Panc1 (cell line): Measurements from ENCODE around the gene GAREM2.

Experiments used
- POLR2AphosphoS5 ChIP-seq: IDR thresholded peaks from 2 replicates; pipeline ENCODE4 v1.6.1; 2012; ENCODE audit warnings: mild to moderate bottlenecking, low read depth, low read length, moderate library complexity
- TF ChIP-seq, protein P1 (sequence below): fragments of 450-650 bp; IDR thresholded peaks from 2 replicates; pipeline ENCODE4 v1.5.1; 2017; ENCODE audit warnings: mild to moderate bottlenecking

DNA sequence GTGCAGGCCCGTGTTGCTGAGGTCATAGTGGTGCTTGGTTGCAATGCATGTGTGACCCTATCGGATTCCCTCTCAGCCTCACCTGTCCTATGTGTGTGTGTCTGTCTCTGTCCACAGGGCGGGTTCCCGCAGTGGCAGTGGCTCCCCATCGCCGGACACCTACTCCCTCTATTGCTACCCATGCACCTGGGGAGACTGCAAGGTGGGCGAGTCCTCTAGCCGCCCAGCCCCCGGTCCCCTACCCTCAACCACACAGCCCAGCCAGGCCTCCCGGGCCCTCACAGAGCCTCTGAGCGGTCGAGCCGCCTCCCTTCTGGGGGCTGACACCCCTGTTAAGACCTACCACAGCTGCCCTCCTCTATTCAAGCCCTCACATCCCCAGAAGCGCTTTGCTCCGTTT, 14.2 kb downstream of the GAREM2 start:
- TF ChIP-seq, protein P1, sequence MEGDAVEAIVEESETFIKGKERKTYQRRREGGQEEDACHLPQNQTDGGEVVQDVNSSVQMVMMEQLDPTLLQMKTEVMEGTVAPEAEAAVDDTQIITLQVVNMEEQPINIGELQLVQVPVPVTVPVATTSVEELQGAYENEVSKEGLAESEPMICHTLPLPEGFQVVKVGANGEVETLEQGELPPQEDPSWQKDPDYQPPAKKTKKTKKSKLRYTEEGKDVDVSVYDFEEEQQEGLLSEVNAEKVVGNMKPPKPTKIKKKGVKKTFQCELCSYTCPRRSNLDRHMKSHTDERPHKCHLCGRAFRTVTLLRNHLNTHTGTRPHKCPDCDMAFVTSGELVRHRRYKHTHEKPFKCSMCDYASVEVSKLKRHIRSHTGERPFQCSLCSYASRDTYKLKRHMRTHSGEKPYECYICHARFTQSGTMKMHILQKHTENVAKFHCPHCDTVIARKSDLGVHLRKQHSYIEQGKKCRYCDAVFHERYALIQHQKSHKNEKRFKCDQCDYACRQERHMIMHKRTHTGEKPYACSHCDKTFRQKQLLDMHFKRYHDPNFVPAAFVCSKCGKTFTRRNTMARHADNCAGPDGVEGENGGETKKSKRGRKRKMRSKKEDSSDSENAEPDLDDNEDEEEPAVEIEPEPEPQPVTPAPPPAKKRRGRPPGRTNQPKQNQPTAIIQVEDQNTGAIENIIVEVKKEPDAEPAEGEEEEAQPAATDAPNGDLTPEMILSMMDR = no peak
- no peak for TF ChIP-seq POLR2AphosphoS5
